Uterus (tissue), 4 donors: ENCODE results near the gene MCEE. TPM values are rescaled to one million over a fixed set of nuclear protein-coding genes. Genes with fewer than 3 reads are reported as not detected.

ENCODE experiments used
- DNase-seq, 2 donors: peaks; one replicate each; pipeline ENCODE4 v3.0.0-alpha.2; 2019 to 2020
- H3K27ac ChIP-seq, 2 donors: fragments of 200-600 bp; sonication (generic); 1 replicate in 1 of 2; 2 replicates in 1 of 2; pipeline ENCODE4 v1.5.1; 2016 to 2018
- H3K27me3 ChIP-seq, 2 donors: fragments of 200-600 bp; sonication (generic); one replicate each; pipeline ENCODE4 v1.5.1; 2018 to 2019; ENCODE audit warnings: control low read depth in 1 of 2
- H3K36me3 ChIP-seq, 2 donors: fragments of 200-600 bp; sonication (generic); one replicate each; pipeline ENCODE4 v1.5.1; 2019; ENCODE audit warnings: control low read depth in 1 of 2
- H3K4me1 ChIP-seq, 2 donors: fragments of 200-600 bp; sonication (generic); one replicate each; pipeline ENCODE4 v1.5.1; 2018 to 2019; ENCODE audit warnings: control low read depth in 1 of 2
- H3K4me3 ChIP-seq, 2 donors: fragments of 200-600 bp; sonication (generic); 1 replicate in 1 of 2; 2 replicates in 1 of 2; pipeline ENCODE4 v1.5.1; 2018 to 2019; ENCODE audit warnings: mild to moderate bottlenecking in 1 of 2
- H3K9me3 ChIP-seq, 2 donors: fragments of 200-600 bp; sonication (generic); one replicate each; pipeline ENCODE4 v1.5.1; 2019; ENCODE audit warnings: control low read depth in 1 of 2
- CTCF ChIP-seq, 4 experiments: fragments of 200-600 bp in 2 of 4; fragments of 450-650 bp in 2 of 4; sonication (generic) in 2 of 4; IDR thresholded peaks; one replicate each; pipeline ENCODE4 v1.5.1; 2016 to 2019; ENCODE audit warnings: antibody characterized with exemption in 4 of 4, mild to moderate bottlenecking in 2 of 4, moderate library complexity in 1 of 4
- POLR2A ChIP-seq, 2 donors: fragments of 450-650 bp; IDR thresholded peaks; one replicate each; pipeline ENCODE4 v1.6.1; 2016; ENCODE audit warnings: antibody characterized with exemption in 2 of 2, mild to moderate bottlenecking in 1 of 2, moderate library complexity in 1 of 2
- intact Hi-C: fragments of 100-400 bp; cut with DNase I; formaldehyde crosslinking; loops from one replicate; pipeline ENCODE4 v1.15.1; 2023; ENCODE audit warnings: low total_unique reads
- total RNA-seq, 4 donors: library from RNA; depleted of rRNA in 3 of 4; stranded (reverse); fragments of >200 nt in 3 of 4; gene quantifications; one replicate each; pipeline versions ENCODE4 v1.1.0 to v1.2.4, GENCODE V29; 2014 to 2023
- donor health status: DM: yes; HTN: yes; CAD: no.

Gene MCEE
- total RNA-seq, 4 donors from 2014 or later: 9.5 to 40.0 (median 23.2) TPM; not detected in 1

- peak; percentile 25 to 29 for DNase-seq
- no peaks in the 10 kb centered on the region for H3K9me3 ChIP-seq
- H3K27ac ChIP-seq: no peak overlapping the region
- intact Hi-C loops: no loop called here
- TF ChIP-seq CTCF (IDR thresholded peaks at IDR 0.05) (peak in 3 of 4 experiments; percentile 27 to 50 (median 45)), POLR2A (IDR thresholded peaks at IDR 0.05) (no peak)
- H3K4me1 ChIP-seq: no peaks in the 10 kb centered on the region
- no peak overlapping the region for H3K4me3 ChIP-seq
- H3K27me3 ChIP-seq: no peaks in the 10 kb centered on the region
- H3K36me3 ChIP-seq: no peaks in the 10 kb centered on the region
Measured at GRCh38 chr2:71157124-71157793, 27.2 kb upstream of the MCEE start.

- Histone ChIP-seq H3K9me3 (no peaks in the 10 kb centered on the region), H3K27me3 (no peaks in the 10 kb centered on the region), H3K4me3 (no peak overlapping the region), H3K36me3 (no peaks in the 10 kb centered on the region), H3K27ac (no peak overlapping the region), H3K4me1 (no peaks in the 10 kb centered on the region)
- no peak for TF ChIP-seq POLR2A (IDR thresholded peaks at IDR 0.05)
- no peak for TF ChIP-seq CTCF (IDR thresholded peaks at IDR 0.05)
- DNase-seq: no peak
- intact Hi-C loops: no loop called here
Measured at GRCh38 chr2:71156573-71156972, 26.5 kb upstream of the MCEE start.

GRCh38 chr2:71155846-71156245, 25.8 kb upstream of the MCEE start:
- H3K36me3 ChIP-seq: no peaks in the 10 kb centered on the region
- no peaks in the 10 kb centered on the region for H3K27me3 ChIP-seq
- intact Hi-C loops: no loop called here
- H3K27ac ChIP-seq: no peak overlapping the region
- H3K9me3 ChIP-seq: no peaks in the 10 kb centered on the region
- DNase-seq: no peak
- no peak for TF ChIP-seq POLR2A (IDR thresholded peaks at IDR 0.05)
- TF ChIP-seq CTCF (IDR thresholded peaks at IDR 0.05): no peak
- no peaks in the 10 kb centered on the region for H3K4me1 ChIP-seq
- no peak overlapping the region for H3K4me3 ChIP-seq

GRCh38 chr2:71154798-71155197, 24.8 kb upstream of the MCEE start:
- H3K4me3 ChIP-seq: no peak overlapping the region
- intact Hi-C loops: no loop called here
- no peak for DNase-seq
- no peak for TF ChIP-seq CTCF (IDR thresholded peaks at IDR 0.05)
- no peak overlapping the region for H3K27ac ChIP-seq
- H3K9me3 ChIP-seq: no peaks in the 10 kb centered on the region
- no peaks in the 10 kb centered on the region for H3K4me1 ChIP-seq
- no peaks in the 10 kb centered on the region for H3K27me3 ChIP-seq
- H3K36me3 ChIP-seq: no peaks in the 10 kb centered on the region

GRCh38 chr2:71154279-71154678, 24.2 kb upstream of the MCEE start:
- Histone ChIP-seq H3K4me3 (no peak overlapping the region), H3K4me1 (no peaks in the 10 kb centered on the region), H3K9me3 (no peaks in the 10 kb centered on the region), H3K27ac (no peak overlapping the region), H3K27me3 (no peaks in the 10 kb centered on the region), H3K36me3 (no peaks in the 10 kb centered on the region)
- no peak for DNase-seq
- intact Hi-C loops: no loop called here
- no peak for TF ChIP-seq CTCF (IDR thresholded peaks at IDR 0.05)
- TF ChIP-seq POLR2A (IDR thresholded peaks at IDR 0.05): no peak
